SKM-1 treated with dmso at 0.1 percent for 144 hours (cell line): Measurements from ENCODE around the gene CALD1.

ENCODE experiments used
- DNase-seq: peaks from one replicate; lab custom pipeline; 2025; ENCODE audit not compliant: unreplicated experiment; lab: John Stamatoyannopoulos, UW

Gene CALD1

DNA sequence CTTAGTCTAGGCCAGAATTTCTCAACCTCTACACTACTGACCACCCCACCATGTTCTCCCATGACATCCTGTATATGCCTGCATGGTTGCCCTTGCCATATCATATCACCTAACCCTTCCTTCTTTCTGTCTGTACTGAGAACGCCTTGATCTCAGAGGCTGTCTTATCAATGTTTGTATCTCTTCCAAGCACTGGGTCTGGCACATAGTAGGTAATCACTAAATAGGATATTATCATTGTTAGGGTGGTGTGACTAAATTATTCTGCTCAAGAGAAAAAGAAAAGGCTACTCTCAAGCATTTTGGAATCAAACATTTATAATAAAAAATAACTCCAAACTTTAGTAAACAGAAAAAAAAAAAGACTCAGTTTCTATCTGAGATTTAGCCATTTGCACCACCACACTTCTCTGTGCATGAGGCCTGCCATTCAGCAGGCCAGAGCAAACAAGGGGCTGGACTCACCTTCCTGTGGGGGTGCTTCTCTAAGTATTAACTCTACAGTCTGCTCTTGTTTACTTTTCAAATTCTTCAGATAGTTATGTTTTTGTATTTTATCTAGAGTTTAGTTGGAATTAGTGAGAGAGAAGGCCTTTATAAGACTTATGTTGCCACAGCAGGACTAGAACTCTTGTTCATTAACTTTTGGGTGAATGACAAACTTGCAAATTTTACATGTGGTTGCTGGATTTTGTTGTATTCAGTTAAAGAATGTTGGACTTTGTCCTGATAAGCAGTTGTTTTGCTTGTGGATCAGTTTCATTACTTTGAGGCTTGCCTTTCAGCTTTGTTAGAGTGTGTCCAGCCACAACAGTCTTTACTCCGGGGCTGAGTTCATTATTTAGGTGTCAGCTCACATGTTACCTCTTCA lies 212.3 kb downstream of the CALD1 start:
- DNase-seq, result no peak

GRCh38 chr7:134992626-134993179 lies 213.3 kb downstream of the CALD1 start:
- DNase-seq, result no peak

- DNase-seq, result no peak
These were observed 214.5 kb downstream of the CALD1 start for GRCh38 chr7:134993877-134994456.

DNA sequence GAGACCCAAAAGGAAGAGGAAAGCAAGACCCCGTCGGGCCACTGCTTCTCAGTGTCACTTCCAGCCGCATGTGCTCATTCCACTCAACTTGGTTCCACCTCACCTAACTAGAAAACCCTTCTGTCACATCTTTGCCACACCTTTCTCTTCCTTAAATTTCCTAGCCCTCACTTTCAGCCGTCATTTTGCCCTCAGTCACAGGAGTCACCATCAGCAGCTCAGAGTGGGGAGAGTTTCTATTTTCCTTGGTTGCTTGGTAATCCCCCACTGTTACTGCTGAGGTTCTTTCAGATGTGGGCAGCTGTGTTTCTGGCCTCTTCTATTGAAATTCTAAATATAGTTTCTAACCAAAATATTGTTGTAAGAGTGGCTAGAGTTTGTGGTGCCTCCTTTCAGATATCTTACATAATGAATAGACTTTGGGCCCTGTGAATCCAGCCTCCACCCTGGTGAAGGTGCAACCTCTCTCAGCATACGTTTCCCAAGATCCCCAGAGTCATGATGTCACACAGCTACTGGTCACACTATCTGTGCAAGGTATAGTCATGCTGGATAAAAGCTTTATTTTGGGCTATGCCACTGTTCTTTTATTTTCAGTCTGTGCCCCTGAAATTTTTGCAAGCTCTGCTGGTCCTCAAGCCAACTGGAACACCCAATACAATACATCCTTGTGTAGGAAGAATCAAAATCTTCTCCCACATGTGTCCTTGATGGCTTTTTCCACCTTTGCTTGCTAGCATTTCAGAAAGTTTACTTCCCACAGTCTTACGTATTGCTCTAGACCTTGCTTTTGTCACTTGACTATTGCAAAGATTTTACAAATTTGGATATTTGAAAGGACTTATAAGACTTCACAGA lies 216.0 kb downstream of the CALD1 start:
- no peak for DNase-seq

DNA sequence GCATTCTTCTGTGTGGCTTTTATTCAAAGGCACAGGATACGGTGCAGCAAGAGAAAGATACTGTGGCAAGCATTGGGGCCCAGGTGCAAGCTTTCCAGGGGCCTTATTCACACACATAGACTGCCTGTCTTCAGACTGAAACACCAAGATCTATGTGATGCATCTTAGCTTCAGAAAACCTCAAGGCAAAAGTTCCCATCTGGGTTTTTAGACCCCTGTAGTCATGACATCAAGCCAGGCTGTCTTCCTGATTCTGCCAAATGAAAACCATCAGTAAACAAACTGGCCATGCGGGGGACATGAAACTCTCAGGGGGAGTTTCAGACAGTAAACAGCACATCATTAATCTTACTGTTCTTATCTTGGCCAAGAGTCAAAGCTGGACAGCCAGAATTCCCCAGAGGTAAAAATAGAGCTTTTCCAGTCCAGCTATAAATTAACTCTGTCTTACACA lies 216.7 kb downstream of the CALD1 start:
- DNase-seq, result no peak

GRCh38 chr7:134997214-134997885 lies 217.9 kb downstream of the CALD1 start:
- no peak for DNase-seq

- no peak for DNase-seq
These were observed 219.7 kb downstream of the CALD1 start for GRCh38 chr7:134999136-134999535.

GRCh38 chr7:135001390-135002165 lies 222.1 kb downstream of the CALD1 start:
- no peak for DNase-seq

DNA sequence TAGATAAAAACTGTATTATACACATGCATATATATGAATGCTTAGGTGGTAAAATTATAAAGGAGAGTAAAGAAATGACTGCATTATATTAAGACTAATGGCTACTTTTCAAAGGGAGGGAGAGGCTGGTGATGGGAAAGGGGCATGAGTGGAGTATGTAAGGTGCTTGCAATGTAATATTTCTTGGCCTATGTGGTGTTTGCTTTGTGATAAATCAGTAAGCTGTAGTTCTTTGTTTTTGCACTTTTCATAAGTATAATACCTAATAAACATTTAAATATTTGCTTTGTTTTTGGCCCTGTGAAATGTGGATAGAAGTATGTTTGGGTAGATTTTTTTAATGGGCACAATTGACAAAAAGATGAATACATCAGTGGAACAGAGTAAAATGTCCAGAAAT lies 232.8 kb downstream of the CALD1 start:
- DNase-seq, result no peak
